Stimulated activated CD8-positive, alpha-beta memory T cell treated with anti-CD3 and anti-CD28 coated beads, Interleukin-15, amount 100 ng/mL, for 1 hour (primary cell): ENCODE data around the gene BLTP1.
"Not testable (repeated sequence)": the region's sequence is repeated elsewhere in the genome, so short reads cannot be mapped to it uniquely, and the experiment has no call there.

Source experiments
- DNase-seq: peaks from one replicate; pipeline ENCODE4 v3.0.0-alpha.2; 2020; ENCODE audit warnings: low read depth

The BLTP1 gene

GRCh38 chr4:122151982-122152710 lies at the start of gene BLTP1:
TSS of gene BLTP1 (plus strand) at chr4:122152331. CDS start at chr4:122170648, 18,317 bp downstream.
- peak; percentile 78 for DNase-seq

- no peak for DNase-seq
These were observed 47.9 kb upstream of the BLTP1 start for GRCh38 chr4:122104184-122104583.

- DNase-seq = no peak
These were observed 44.5 kb upstream of the BLTP1 start for GRCh38 chr4:122107680-122108079.

GRCh38 chr4:122110304-122110703 lies 41.8 kb upstream of the BLTP1 start:
- DNase-seq = not testable (repeated sequence)

GRCh38 chr4:122117743-122118142 lies 34.4 kb upstream of the BLTP1 start:
- no peak for DNase-seq

- no peak for DNase-seq
These were observed 33.9 kb upstream of the BLTP1 start for GRCh38 chr4:122118243-122118642.

- no peak for DNase-seq
These were observed 32.4 kb upstream of the BLTP1 start for GRCh38 chr4:122119739-122120138.

GRCh38 chr4:122121593-122121992 lies 30.5 kb upstream of the BLTP1 start:
- DNase-seq = no peak

- DNase-seq = no peak
These were observed 30.0 kb upstream of the BLTP1 start for GRCh38 chr4:122122083-122122482.

GRCh38 chr4:122129061-122129460 lies 23.1 kb upstream of the BLTP1 start:
- no peak for DNase-seq

- no peak for DNase-seq
These were observed 20.5 kb upstream of the BLTP1 start for GRCh38 chr4:122131562-122132157.

GRCh38 chr4:122132891-122133290 lies 19.2 kb upstream of the BLTP1 start:
- no peak for DNase-seq

GRCh38 chr4:122139139-122139538 lies 13.0 kb upstream of the BLTP1 start:
- DNase-seq = no peak

GRCh38 chr4:122140834-122141233 lies 11.3 kb upstream of the BLTP1 start:
- no peak for DNase-seq

GRCh38 chr4:122142687-122143086 lies 9.4 kb upstream of the BLTP1 start:
- DNase-seq = no peak

- no peak for DNase-seq
These were observed 5.5 kb upstream of the BLTP1 start for GRCh38 chr4:122146652-122147051.

GRCh38 chr4:122150931-122151330 lies 1.2 kb upstream of the BLTP1 start:
- no peak for DNase-seq

GRCh38 chr4:122152711-122153226 lies 638 bp downstream of the BLTP1 start:
- DNase-seq = no peak

- DNase-seq = no peak
These were observed 4.7 kb downstream of the BLTP1 start for GRCh38 chr4:122156819-122157218.

GRCh38 chr4:122163301-122163700 lies 11.2 kb downstream of the BLTP1 start:
- no peak for DNase-seq

- no peak for DNase-seq
These were observed 11.6 kb downstream of the BLTP1 start for GRCh38 chr4:122163767-122164166.

GRCh38 chr4:122167369-122167768 lies 15.2 kb downstream of the BLTP1 start:
- no peak for DNase-seq

- DNase-seq = no peak
These were observed 18.6 kb downstream of the BLTP1 start for GRCh38 chr4:122170775-122171174.

- DNase-seq = no peak
These were observed 19.2 kb downstream of the BLTP1 start for GRCh38 chr4:122171323-122171722.
